Measurements from ENCODE around the gene SOCS2. TPM values are rescaled to one million over a fixed set of nuclear protein-coding genes. Genes with fewer than 3 reads are reported as not detected.

SOCS2 gene
- total RNA-seq, 4 donors from 2014 or later: 28.6 to 79.8 (median 66.9) TPM

DNA sequence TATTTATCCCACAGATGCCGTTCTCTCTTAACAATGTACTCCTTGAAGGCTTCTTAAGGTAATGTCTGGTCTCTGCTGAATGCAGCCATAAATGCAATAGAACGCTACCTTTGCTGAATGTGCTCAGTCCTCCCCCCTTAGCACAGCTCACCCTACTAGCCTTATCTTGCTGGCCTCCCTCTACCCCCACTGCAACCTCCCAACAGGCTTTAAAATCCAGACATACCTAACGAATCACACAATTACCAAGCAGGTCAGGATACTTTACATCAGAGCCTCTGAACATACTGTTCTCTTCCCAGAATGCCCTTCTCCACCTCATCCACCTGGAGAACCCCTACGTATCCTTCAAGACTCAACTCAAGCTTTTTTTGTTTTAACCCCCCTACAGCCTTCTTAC lies 53.7 kb downstream of the SOCS2 start:
- no peak for DNase-seq
- intact Hi-C loops (cut with DNase I): no loop called here
- TF ChIP-seq, protein P1, sequence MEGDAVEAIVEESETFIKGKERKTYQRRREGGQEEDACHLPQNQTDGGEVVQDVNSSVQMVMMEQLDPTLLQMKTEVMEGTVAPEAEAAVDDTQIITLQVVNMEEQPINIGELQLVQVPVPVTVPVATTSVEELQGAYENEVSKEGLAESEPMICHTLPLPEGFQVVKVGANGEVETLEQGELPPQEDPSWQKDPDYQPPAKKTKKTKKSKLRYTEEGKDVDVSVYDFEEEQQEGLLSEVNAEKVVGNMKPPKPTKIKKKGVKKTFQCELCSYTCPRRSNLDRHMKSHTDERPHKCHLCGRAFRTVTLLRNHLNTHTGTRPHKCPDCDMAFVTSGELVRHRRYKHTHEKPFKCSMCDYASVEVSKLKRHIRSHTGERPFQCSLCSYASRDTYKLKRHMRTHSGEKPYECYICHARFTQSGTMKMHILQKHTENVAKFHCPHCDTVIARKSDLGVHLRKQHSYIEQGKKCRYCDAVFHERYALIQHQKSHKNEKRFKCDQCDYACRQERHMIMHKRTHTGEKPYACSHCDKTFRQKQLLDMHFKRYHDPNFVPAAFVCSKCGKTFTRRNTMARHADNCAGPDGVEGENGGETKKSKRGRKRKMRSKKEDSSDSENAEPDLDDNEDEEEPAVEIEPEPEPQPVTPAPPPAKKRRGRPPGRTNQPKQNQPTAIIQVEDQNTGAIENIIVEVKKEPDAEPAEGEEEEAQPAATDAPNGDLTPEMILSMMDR (IDR thresholded peaks at IDR 0.05): no peak
- TF ChIP-seq POLR2A (IDR thresholded peaks at IDR 0.05): no peak
- Histone ChIP-seq H3K4me3 (replicated peaks in 1 of 3) (no peak overlapping the region), H3K4me1 (no peaks in the 10 kb centered on the region), H3K9me3 (no peaks in the 10 kb centered on the region), H3K36me3 (no peaks in the 10 kb centered on the region), H3K27ac (no peak overlapping the region), H3K27me3 (no peaks in the 10 kb centered on the region)
- 92 to 94% methylated on average over 4 of the region's 4 CpGs for WGBS, 2 donors

Other genes with a start within 250 kb of the SOCS2 start
- 100 to 1,000 TPM; 102 to 125 (median 110) TPM for gene NUDT4, start 194.8 kb upstream of the SOCS2 start, total RNA-seq
- 10 to 100 TPM; 22.3 to 55.9 (median 30.8) TPM for gene UBE2N, start 130.7 kb upstream of the SOCS2 start, total RNA-seq
- 10 to 100 TPM; 42.1 to 71.8 (median 64.0) TPM for gene MRPL42, start 105.2 kb upstream of the SOCS2 start, total RNA-seq
- gene CRADD, start 104.7 kb downstream of the SOCS2 start, total RNA-seq: 10 to 100 TPM; 43.7 to 76.1 (median 51.0) TPM